ENCODE measurements around the gene KLHL29.

DNA sequence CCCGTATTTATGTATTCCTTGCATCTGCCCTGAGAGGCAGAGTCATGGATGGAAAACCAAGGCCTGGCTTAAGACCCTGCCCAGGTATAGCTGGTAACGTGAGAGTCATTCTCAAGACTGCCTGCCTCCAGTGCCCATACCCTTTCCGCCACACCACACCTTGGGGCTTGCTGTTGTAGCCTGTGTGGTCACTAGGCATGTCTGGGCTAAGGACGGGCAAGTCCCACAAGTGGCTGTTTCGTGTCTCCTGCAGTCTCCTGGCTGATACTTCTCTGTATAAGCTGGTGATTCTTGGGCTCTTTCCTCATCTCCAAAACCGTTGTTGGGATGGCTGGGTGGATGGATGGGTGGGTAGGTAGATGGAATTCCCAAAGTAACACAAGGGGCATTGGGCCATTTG, 269.8 kb downstream of the KLHL29 start:
- TF ChIP-seq, protein P1, sequence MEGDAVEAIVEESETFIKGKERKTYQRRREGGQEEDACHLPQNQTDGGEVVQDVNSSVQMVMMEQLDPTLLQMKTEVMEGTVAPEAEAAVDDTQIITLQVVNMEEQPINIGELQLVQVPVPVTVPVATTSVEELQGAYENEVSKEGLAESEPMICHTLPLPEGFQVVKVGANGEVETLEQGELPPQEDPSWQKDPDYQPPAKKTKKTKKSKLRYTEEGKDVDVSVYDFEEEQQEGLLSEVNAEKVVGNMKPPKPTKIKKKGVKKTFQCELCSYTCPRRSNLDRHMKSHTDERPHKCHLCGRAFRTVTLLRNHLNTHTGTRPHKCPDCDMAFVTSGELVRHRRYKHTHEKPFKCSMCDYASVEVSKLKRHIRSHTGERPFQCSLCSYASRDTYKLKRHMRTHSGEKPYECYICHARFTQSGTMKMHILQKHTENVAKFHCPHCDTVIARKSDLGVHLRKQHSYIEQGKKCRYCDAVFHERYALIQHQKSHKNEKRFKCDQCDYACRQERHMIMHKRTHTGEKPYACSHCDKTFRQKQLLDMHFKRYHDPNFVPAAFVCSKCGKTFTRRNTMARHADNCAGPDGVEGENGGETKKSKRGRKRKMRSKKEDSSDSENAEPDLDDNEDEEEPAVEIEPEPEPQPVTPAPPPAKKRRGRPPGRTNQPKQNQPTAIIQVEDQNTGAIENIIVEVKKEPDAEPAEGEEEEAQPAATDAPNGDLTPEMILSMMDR (conservative IDR thresholded peaks at IDR 0.05; ENCODE audit: low read length): no peak
- no peak for TF ChIP-seq EZH2phosphoT487 (IDR thresholded peaks at IDR 0.05; ENCODE audit: borderline replicate concordance, low read depth, low read length)

Measured in OCI-LY7 (cell line).